ENCODE data around the gene CRIM1. TPM values are rescaled to one million over a fixed set of nuclear protein-coding genes. Genes with fewer than 3 reads are reported as not detected.

The CRIM1 gene
- total RNA-seq, 4 donors from 2014 or later: 16.4 to 107 (median 29.9) TPM

DNA sequence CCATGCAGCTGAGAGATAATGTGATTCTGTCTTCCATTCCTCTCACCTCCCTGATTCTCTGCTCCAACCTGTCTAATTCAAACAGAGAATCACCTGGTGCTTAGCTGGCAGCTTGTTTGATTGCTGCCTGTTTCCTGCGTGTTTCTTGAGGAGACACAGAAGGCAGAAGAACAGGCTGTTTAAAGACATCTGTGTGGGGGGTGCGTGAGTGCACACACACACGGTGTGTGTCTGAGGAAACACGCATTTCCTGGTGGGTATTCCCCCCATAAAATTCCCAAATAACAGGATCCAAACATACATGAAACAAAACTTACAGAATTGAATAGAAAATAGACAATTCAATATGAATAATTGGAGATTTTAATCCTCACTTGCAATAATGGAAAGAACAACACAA, 29.3 kb upstream of the CRIM1 start:
- Histone ChIP-seq H3K4me3 (no peak overlapping the region), H3K36me3 (no peaks in the 10 kb centered on the region), H3K4me1 (peaks cover 6 to 26% (median 7%) of the 10 kb centered on the region in 3 donors), H3K27ac (no peak overlapping the region), H3K27me3 (no peaks in the 10 kb centered on the region), H3K9me3 (no peaks in the 10 kb centered on the region)
- WGBS, 2 donors: 21 to 29% methylated on average over 4 of the region's 4 CpGs
- intact Hi-C loops (cut with DNase I): no loop called here
- no peak for DNase-seq
- TF ChIP-seq, protein P1, sequence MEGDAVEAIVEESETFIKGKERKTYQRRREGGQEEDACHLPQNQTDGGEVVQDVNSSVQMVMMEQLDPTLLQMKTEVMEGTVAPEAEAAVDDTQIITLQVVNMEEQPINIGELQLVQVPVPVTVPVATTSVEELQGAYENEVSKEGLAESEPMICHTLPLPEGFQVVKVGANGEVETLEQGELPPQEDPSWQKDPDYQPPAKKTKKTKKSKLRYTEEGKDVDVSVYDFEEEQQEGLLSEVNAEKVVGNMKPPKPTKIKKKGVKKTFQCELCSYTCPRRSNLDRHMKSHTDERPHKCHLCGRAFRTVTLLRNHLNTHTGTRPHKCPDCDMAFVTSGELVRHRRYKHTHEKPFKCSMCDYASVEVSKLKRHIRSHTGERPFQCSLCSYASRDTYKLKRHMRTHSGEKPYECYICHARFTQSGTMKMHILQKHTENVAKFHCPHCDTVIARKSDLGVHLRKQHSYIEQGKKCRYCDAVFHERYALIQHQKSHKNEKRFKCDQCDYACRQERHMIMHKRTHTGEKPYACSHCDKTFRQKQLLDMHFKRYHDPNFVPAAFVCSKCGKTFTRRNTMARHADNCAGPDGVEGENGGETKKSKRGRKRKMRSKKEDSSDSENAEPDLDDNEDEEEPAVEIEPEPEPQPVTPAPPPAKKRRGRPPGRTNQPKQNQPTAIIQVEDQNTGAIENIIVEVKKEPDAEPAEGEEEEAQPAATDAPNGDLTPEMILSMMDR (IDR thresholded peaks at IDR 0.05): no peak
- no peak for TF ChIP-seq POLR2A (IDR thresholded peaks at IDR 0.05)

DNA sequence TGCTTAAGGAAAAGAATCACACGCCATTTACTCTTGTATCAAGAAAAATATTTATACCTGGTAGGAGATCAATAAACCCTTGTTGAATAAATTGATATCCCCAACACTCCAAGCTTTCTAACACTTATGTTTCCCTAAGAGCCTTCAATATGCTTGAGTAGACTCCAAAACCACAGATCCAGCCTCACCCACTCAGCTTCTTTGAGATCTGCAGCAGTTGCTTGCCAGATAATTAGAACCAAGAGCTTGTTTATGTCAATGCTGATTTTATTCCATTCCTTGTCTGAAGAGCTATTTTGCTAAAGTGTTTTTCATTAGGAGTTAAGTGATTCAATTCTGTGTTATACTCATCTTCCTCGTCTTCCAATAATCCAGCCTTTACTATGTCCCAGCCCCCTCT, 26.3 kb upstream of the CRIM1 start:
- no peaks in the 10 kb centered on the region for H3K27me3 ChIP-seq
- H3K27ac ChIP-seq: peak overlapping the region in 1 of 4 donors; percentile 9
- 76 to 81% methylated on average over 2 of the region's 2 CpGs for WGBS, 2 donors
- no peaks in the 10 kb centered on the region for H3K36me3 ChIP-seq
- peaks cover 6 to 28% (median 7%) of the 10 kb centered on the region in 3 donors for H3K4me1 ChIP-seq
- intact Hi-C loops (cut with DNase I): no loop called here
- H3K4me3 ChIP-seq: no peak overlapping the region
- no peaks in the 10 kb centered on the region for H3K9me3 ChIP-seq
- DNase-seq: no peak
- no peak for TF ChIP-seq POLR2A (IDR thresholded peaks at IDR 0.05)
- TF ChIP-seq, protein P1 (IDR thresholded peaks at IDR 0.05): no peak

DNA sequence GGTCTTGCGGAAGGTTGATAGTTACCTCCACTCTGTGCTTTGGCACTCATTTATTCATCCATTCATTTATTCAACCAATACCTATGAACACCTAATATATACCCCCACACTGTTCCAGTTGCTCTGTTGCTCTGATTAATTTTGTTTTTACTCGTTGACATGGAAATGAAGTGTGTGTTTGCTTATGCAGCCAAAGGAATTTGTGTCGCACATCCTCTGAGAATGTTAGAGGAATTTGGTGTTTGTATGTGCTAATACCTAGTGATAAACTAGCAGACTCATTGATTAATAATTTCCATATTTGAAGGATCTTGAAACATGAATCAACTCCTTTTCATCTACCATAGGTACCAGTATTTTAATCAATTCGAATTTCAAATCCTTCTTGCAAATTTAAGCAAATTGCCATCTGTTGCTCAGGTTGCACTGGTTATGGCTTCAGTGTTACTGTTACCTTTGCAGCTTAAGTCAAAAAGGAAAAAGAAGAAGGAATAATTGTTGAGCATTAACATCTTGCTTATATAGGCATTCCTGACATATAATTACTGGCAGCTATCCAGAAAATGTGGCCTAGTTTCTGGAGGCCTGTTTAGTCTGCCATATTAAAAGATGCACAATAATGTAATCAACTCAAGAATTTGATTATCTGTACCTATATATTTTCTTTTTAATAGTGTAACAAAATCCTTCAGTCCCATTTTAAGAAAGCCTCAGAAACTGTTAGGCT, 25.7 kb upstream of the CRIM1 start:
- no peak overlapping the region for H3K4me3 ChIP-seq
- H3K4me1 ChIP-seq: peaks cover 6 to 28% (median 7%) of the 10 kb centered on the region in 3 donors
- no peaks in the 10 kb centered on the region for H3K36me3 ChIP-seq
- 46 to 47% methylated on average over 4 of the region's 4 CpGs for WGBS, 2 donors
- intact Hi-C loops (cut with DNase I): no loop called here
- TF ChIP-seq, protein P1 (IDR thresholded peaks at IDR 0.05): no peak
- H3K9me3 ChIP-seq: no peaks in the 10 kb centered on the region
- no peaks in the 10 kb centered on the region for H3K27me3 ChIP-seq
- H3K27ac ChIP-seq: peak overlapping the region in 2 of 4 donors; percentile 26 to 53
- no peak for DNase-seq

DNA sequence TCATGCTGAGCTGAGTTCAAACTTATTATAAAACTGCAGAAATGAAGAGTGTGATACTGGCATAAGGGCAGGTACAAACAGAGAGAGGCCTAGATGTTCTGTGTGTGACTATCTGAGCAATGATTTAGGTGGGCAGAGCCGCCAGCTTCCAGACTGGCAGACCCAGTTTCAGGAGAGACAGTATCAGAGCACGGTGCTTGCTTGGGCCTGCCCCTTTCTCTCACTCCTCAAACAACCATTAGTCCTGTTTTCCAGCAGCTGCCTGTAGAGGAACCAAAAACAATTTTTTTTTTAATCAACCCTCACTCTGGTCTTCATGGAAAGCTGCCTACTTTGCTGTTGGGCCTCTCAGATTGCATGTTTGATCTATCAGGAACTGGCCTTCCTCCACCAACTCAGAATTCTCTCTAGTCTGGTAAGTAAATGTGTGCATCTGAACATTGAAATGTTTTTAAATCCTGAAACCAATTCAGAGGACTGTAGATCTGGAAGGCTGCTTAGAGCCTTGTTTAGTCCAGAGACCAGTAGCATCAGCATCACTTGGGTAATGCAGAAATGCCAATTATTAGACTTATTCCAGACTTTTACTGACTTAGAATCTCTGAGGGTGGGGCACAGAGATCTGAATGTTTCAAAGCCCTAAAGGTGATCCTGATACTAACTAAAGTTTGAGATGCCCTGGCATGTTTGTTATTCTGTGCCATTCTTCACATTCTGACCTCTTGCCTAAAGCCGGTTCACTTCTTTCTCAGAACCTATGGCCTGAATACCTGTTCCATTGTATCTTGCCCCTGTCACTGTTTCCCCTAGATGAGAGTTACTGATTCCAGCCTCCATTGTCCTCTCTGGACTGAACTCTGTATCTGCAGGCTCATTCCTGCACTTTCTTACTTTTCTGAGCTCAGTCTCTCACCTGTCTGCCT, 24.8 kb upstream of the CRIM1 start:
- 45 to 46% methylated on average over 3 of the region's 3 CpGs for WGBS, 2 donors
- TF ChIP-seq POLR2A (IDR thresholded peaks at IDR 0.05): no peak
- TF ChIP-seq, protein P1 (IDR thresholded peaks at IDR 0.05): no peak
- DNase-seq: no peak
- peak overlapping the region in 3 of 4 donors; percentile 1 to 53 (median 26) for H3K27ac ChIP-seq
- peaks cover 6 to 28% (median 7%) of the 10 kb centered on the region in 3 donors for H3K4me1 ChIP-seq
- no peaks in the 10 kb centered on the region for H3K9me3 ChIP-seq
- H3K36me3 ChIP-seq: no peaks in the 10 kb centered on the region
- intact Hi-C loops (cut with DNase I): no loop called here
- H3K4me3 ChIP-seq: no peak overlapping the region
- H3K27me3 ChIP-seq: no peaks in the 10 kb centered on the region
